K562 (cell line): ENCODE results near the gene CLEC4F. TPM values are rescaled to one million over a fixed set of nuclear protein-coding genes. Genes with fewer than 3 reads are reported as not detected.

Experiments
- ATAC-seq: fragments of 200-7000 bp; cut with Tn5 transposase; 3 replicates; pipeline ENCODE4 v1.9.1; 2020; ENCODE audit warnings: moderate library complexity
- BruUV-seq: library from RNA; stranded (reverse); fragments of 400-500 nt; replicated peaks from 2 replicates; lab custom pipeline; 2021; lab: Mats Ljungman, UMichigan
- CTCF ChIA-PET: fragments of 300-600 bp; formaldehyde crosslinking; extraction: SDS; loops from one replicate; lab custom pipeline; 2021; ENCODE audit warnings: low intra/inter-chr PET ratio; lab: Yijun Ruan, JAX
- POLR2A ChIA-PET: fragments of 300-600, 350-650 bp; sonication (Branson Sonifier 250); formaldehyde crosslinking; extraction: SDS; loops from one replicate; lab custom pipeline; 2021; ENCODE audit warnings: antibody characterized with exemption, inconsistent platforms; lab: Yijun Ruan, JAX
- DNase-seq, 4 experiments: peaks; one replicate each; pipeline versions ENCODE4 v3.0.0 to v3.0.0-alpha.2; 2011 to 2018; ENCODE audit warnings: low spot score in 3 of 4, mixed read lengths in 3 of 4; ENCODE audit errors: extremely low read depth in 1 of 4
- FAIRE-seq: peaks from 2 replicates; lab custom pipeline; 2011; peaks lifted over from hg19 to GRCh38; lab: Jason Lieb, UNC
- H2AFZ ChIP-seq: 2 replicates; pipeline ENCODE4 v1.6.0; 2011; ENCODE audit warnings: low read depth, low read length, control low read depth, inconsistent platforms
- H3K27ac ChIP-seq: fragments of 200-600 bp; 3 replicates; pipeline ENCODE4 v1.8.0; 2011; ENCODE audit warnings: low read depth, mild to moderate bottlenecking, control low read depth, inconsistent platforms, low read length, moderate library complexity, mixed read lengths; ENCODE audit errors: extremely low read depth
- H3K27me3 ChIP-seq, 2 experiments: fragments of 300-600 bp in 1 of 2; 2 replicates in 1 of 2; 3 replicates in 1 of 2; pipeline versions ENCODE4 v1.6.0 to v1.8.0; 2011; ENCODE audit warnings: inconsistent platforms in 2 of 2, low read length in 2 of 2, mild to moderate bottlenecking in 1 of 2, mixed read lengths in 1 of 2, moderate library complexity in 1 of 2; ENCODE audit not compliant: control insufficient read depth in 2 of 2, insufficient read depth in 2 of 2
- H3K36me3 ChIP-seq: fragments of 300-600 bp; 3 replicates; pipeline ENCODE4 v1.8.0; 2011; ENCODE audit warnings: mild to moderate bottlenecking, low read length, inconsistent platforms; ENCODE audit not compliant: control insufficient read depth, insufficient read depth
- H3K4me1 ChIP-seq, 2 experiments: fragments of 200-600 bp in 1 of 2; replicated peaks in 1 of 2; 2 replicates in 1 of 2; 3 replicates in 1 of 2; pipeline versions ENCODE4 v1.5.1 to v1.8.0; 2011; ENCODE audit warnings: inconsistent platforms in 2 of 2, low read length in 2 of 2, mild to moderate bottlenecking in 1 of 2, mixed read lengths in 1 of 2, moderate library complexity in 1 of 2; ENCODE audit not compliant: control insufficient read depth in 2 of 2, insufficient read depth in 2 of 2
- H3K4me2 ChIP-seq: 2 replicates; pipeline ENCODE4 v1.6.1; 2011; ENCODE audit warnings: low read length, control low read depth, inconsistent platforms, mixed read lengths; ENCODE audit not compliant: insufficient read depth
- H3K4me3 ChIP-seq: fragments of 200-600 bp; sonication (generic), shearing (Covaris generic); 2 replicates; pipeline ENCODE4 v1.5.1; 2016; ENCODE audit warnings: control low read depth, inconsistent platforms
- H3K79me2 ChIP-seq: fragments of 200-600 bp; 3 replicates; pipeline ENCODE4 v1.8.0; 2011; ENCODE audit warnings: low read length, inconsistent platforms; ENCODE audit not compliant: control insufficient read depth, insufficient read depth
- H3K9ac ChIP-seq, 2 experiments: 2 replicates each; pipeline versions ENCODE4 v1.6.0 to v1.6.1; 2011; ENCODE audit warnings: low read depth in 2 of 2, low read length in 2 of 2, control low read depth in 1 of 2, inconsistent platforms in 1 of 2, mild to moderate bottlenecking in 1 of 2, mixed read lengths in 1 of 2; ENCODE audit not compliant: insufficient read depth in 1 of 2
- H3K9me1 ChIP-seq: one replicate; pipeline ENCODE4 v1.6.0; 2011; ENCODE audit warnings: inconsistent platforms, mild to moderate bottlenecking, low read length, moderate library complexity; ENCODE audit not compliant: control insufficient read depth, insufficient read depth
- H3K9me3 ChIP-seq: replicated peaks from 2 replicates; pipeline ENCODE4 v1.5.1; 2011; ENCODE audit warnings: low read depth, low read length, inconsistent platforms; ENCODE audit not compliant: control insufficient read depth, insufficient read depth
- H4K20me1 ChIP-seq: replicated peaks from 2 replicates; pipeline ENCODE4 v1.6.1; 2011; ENCODE audit warnings: low read length, inconsistent platforms, mixed read lengths; ENCODE audit not compliant: control insufficient read depth, insufficient read depth
- BACH1 ChIP-seq: fragments of 200-800 bp; sonication (Bioruptor generic); IDR thresholded peaks from 2 replicates; pipeline ENCODE4 v1.6.1; 2016; ENCODE audit warnings: missing genetic modification characterization, missing compliant biosample characterization
- CBFA2T3 ChIP-seq: fragments of 450-650 bp; IDR thresholded peaks from 2 replicates; pipeline ENCODE4 v1.6.1; 2017
- CREM ChIP-seq: IDR thresholded peaks from 2 replicates; pipeline ENCODE4 v1.6.1; 2014; ENCODE audit warnings: antibody characterized with exemption, low read depth
- EGR1 ChIP-seq: fragments of 450-650 bp; conservative IDR thresholded peaks from 2 replicates; pipeline ENCODE4 v1.6.1; 2017; ENCODE audit warnings: mild to moderate bottlenecking
- ETV6 ChIP-seq, 3 experiments: fragments of 150-350 bp in 1 of 3; sonication (generic) in 1 of 3; formaldehyde crosslinking in 1 of 3; IDR thresholded peaks; 2 replicates each; pipeline versions ENCODE4 v1.6.1 to v1.8.0; 2014 to 2022; ENCODE audit warnings: borderline replicate concordance in 2 of 3, low read depth in 2 of 3, antibody characterized with exemption in 1 of 3, low read length in 1 of 3, mild to moderate bottlenecking in 1 of 3, missing genetic modification reagents in 1 of 3
- FOXP1 ChIP-seq: sonication (generic); formaldehyde crosslinking; IDR thresholded peaks from 2 replicates; pipeline ENCODE4 v1.8.0; 2022; ENCODE audit warnings: mild to moderate bottlenecking, missing genetic modification reagents
- HCFC1 ChIP-seq: IDR thresholded peaks from 2 replicates; pipeline ENCODE4 v1.6.1; 2012; ENCODE audit warnings: low read depth, low read length, improper control_type of control experiment
- JUN ChIP-seq, 2 experiments: sonication (generic) in 1 of 2; formaldehyde crosslinking in 1 of 2; IDR thresholded peaks; 2 replicates each; pipeline versions ENCODE4 v1.6.1 to v1.8.0; 2012 to 2022; ENCODE audit warnings: borderline replicate concordance in 2 of 2, mild to moderate bottlenecking in 2 of 2, improper control_type of control experiment in 1 of 2, low read depth in 1 of 2, low read length in 1 of 2, missing genetic modification reagents in 1 of 2
- KDM1A ChIP-seq, 2 experiments: fragments of 450-650 bp; IDR thresholded peaks; 2 replicates each; pipeline ENCODE4 v1.6.1; 2016; ENCODE audit warnings: mild to moderate bottlenecking in 2 of 2
- NFXL1 ChIP-seq: fragments of 450-650 bp; formaldehyde crosslinking; IDR thresholded peaks from 2 replicates; pipeline ENCODE4 v1.4.0; 2021; ENCODE audit warnings: mild to moderate bottlenecking
- POLR3G ChIP-seq: IDR thresholded peaks from 2 replicates; pipeline ENCODE4 v1.6.1; 2011; ENCODE audit not compliant: insufficient read length, insufficient replicate concordance; ENCODE audit errors: extremely low read depth
- RHOXF2B ChIP-seq: fragments of 250-450 bp; sonication (Bioruptor Pico); conservative IDR thresholded peaks from 2 replicates; pipeline ENCODE4 v1.5.1; 2021
- SMAD3 ChIP-seq: fragments of 450-650 bp; formaldehyde crosslinking; conservative IDR thresholded peaks from 2 replicates; pipeline ENCODE4 v1.4.0; 2020; ENCODE audit warnings: mild to moderate bottlenecking
- SNIP1 ChIP-seq: fragments of 450-650 bp; IDR thresholded peaks from 2 replicates; pipeline ENCODE4 v1.7.1; 2017; ENCODE audit warnings: low read depth, mild to moderate bottlenecking
- XRCC5 ChIP-seq: fragments of 200-400 bp; formaldehyde crosslinking; IDR thresholded peaks from 2 replicates; pipeline ENCODE4 v1.6.1; 2017; ENCODE audit warnings: low read depth, mild to moderate bottlenecking, low read length
- ZFP1 ChIP-seq: fragments of 450-650 bp; formaldehyde crosslinking; IDR thresholded peaks from 2 replicates; pipeline ENCODE4 v1.4.0; 2020; ENCODE audit warnings: mild to moderate bottlenecking, mixed read lengths
- ZFPM2 ChIP-seq: fragments of 250-450 bp; sonication (Bioruptor Pico); IDR thresholded peaks from 2 replicates; pipeline ENCODE4 v1.5.1; 2022; ENCODE audit warnings: mild to moderate bottlenecking
- ZNF184 ChIP-seq: sonication (generic); formaldehyde crosslinking; IDR thresholded peaks from 2 replicates; pipeline ENCODE4 v1.5.0; 2020; ENCODE audit warnings: missing genetic modification reagents
- ZNF224 ChIP-seq: sonication (generic); formaldehyde crosslinking; IDR thresholded peaks from 2 replicates; pipeline ENCODE4 v1.8.0; 2022; ENCODE audit warnings: mild to moderate bottlenecking, missing genetic modification reagents
- ZNF274 ChIP-seq: IDR thresholded peaks from 2 replicates; pipeline ENCODE4 v1.6.1; 2011; ENCODE audit warnings: low read depth, mild to moderate bottlenecking, low read length, moderate library complexity, borderline replicate concordance
- ZNF324 ChIP-seq: fragments of 250-450 bp; sonication (Bioruptor Pico); IDR thresholded peaks from 2 replicates; pipeline ENCODE4 v1.4.0; 2020; ENCODE audit warnings: mild to moderate bottlenecking
- ZNF41 ChIP-seq: fragments of 250-450 bp; sonication (Bioruptor Pico); conservative IDR thresholded peaks from 2 replicates; pipeline ENCODE4 v1.4.0; 2020; ENCODE audit warnings: mild to moderate bottlenecking
- WGBS: fragments of 100-300 bp; shearing (Covaris generic); methylation state at CpG from one replicate; pipeline ENCODE4 v1.1.6; 2016; ENCODE audit warnings: low coverage, mixed read lengths; ENCODE audit not compliant: insufficient coverage; ENCODE audit errors: missing lambda C conversion rate; 5-methylcytosine and 5-hydroxymethylcytosine counted together
- in situ Hi-C: fragments of 300-500 bp; cut with MboI; formaldehyde crosslinking; loops from 4 replicates; pipeline ENCODE4 v1.15.0; 2018; ENCODE audit warnings: inconsistent platforms, mixed read lengths
- intact Hi-C: fragments of 100-400 bp; cut with micrococcal nuclease; formaldehyde crosslinking; loops from 2 replicates; pipeline ENCODE4 v1.14.2; 2022
- polyA plus RNA-seq, 8 experiments: library from polyadenylated mRNA; depleted of rRNA in 4 of 8; stranded (reverse) in 5 of 8; unstranded in 3 of 8; fragments of >200 nt; fragmentation: Nextera tagmentation in 2 of 8; fragmentation: Illumina TruSeq in 1 of 8; extraction: Ambion mirVana in 2 of 8; extraction: Trizol in 1 of 8; gene quantifications; 2 replicates each; pipeline versions ENCODE4 v1.2.1 to v1.2.3, GENCODE V29; 2011 to 2014; ENCODE audit warnings: inconsistent platforms in 1 of 8, missing spikeins in 1 of 8
- total RNA-seq, 7 experiments: library from RNA; depleted of rRNA in 6 of 7; stranded (reverse); fragments of >200 nt in 6 of 7; fragmentation: Illumina TruSeq in 2 of 7; extraction: Trizol in 2 of 7; gene quantifications; 2 replicates each; pipeline versions ENCODE4 v1.2.1 to v1.2.3, GENCODE V29; 2011 to 2021; ENCODE audit warnings: low replicate concordance in 1 of 7
- TF ChIP-seq, protein P1 (sequence below): sonication (generic); formaldehyde crosslinking; IDR thresholded peaks from 2 replicates; pipeline ENCODE4 v1.9.0; 2022; ENCODE audit warnings: mild to moderate bottlenecking, missing genetic modification reagents
- TF ChIP-seq, protein P2 (sequence below): fragments of 450-650 bp; formaldehyde crosslinking; IDR thresholded peaks from 2 replicates; pipeline ENCODE4 v1.4.0; 2022; ENCODE audit warnings: missing genetic modification characterization

The CLEC4F gene
- total and polyA plus RNA-seq, 9 of the 15 experiments (the other 6 are each of a cell fraction or from before 2014, with no cell fraction given) = not detected

DNA sequence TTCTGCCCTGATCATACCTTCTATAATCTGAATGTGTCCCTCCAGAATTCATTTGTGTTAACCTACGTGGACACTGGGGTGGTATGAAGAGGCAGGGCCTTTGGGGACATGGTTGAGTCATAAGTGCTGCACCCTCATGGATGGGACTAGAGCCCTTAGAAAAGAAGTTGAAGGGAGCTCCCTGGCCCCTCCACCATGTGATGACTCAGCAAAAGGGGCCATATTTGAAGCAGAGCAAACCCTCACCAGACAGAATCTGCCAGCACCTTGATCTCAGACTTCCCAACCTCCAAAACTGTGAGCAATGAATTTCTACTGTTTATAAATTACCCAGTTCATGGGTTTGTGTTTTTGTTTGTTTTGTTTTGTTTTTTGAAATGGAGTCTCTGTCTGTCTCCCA is 48.6 kb upstream of the CLEC4F start:
- WGBS = 8% methylated on average over 1 of the region's 1 CpG
- Histone ChIP-seq H3K9ac (no peak overlapping the region), H3K27me3 (peaks cover 6 to 28% of the 10 kb centered on the region in 2 experiments; a peak in 3 of 5 replicates), H3K27ac (no peak overlapping the region), H3K36me3 (no peaks in the 10 kb centered on the region), H3K9me1 (no peaks in the 10 kb centered on the region), H3K4me2 (no peak overlapping the region), H3K4me3 (no peak overlapping the region), H3K4me1 (peaks cover 0 to 7% of the 10 kb centered on the region in 2 experiments; a peak in 1 of 5 replicates), H4K20me1 (no peaks in the 10 kb centered on the region; the same call in 1 of the 2 replicates), H2AFZ (peak overlapping the region; percentile 53; the same call in 1 of the 2 replicates), H3K79me2 (no peaks in the 10 kb centered on the region), H3K9me3 (no peaks in the 10 kb centered on the region)
- in situ Hi-C loops = loop anchor here (5.0 kb wide), 1 partner anchor 78 kb away; no protein-coding TSS in a partner anchor
- peak; percentile 25 to 52 (median 38) for DNase-seq
- peak; percentile 23 for FAIRE-seq
- intact Hi-C loops = no loop called here
- no TSS peak for BruUV-seq
- POLR2A ChIA-PET = interaction anchor here (0.6 to 1.4 kb wide), 3 partner anchors 43 to 89 kb away, joined by 3 to 5 read pairs (median 3); no protein-coding TSS in a partner anchor
- CTCF ChIA-PET = no interaction called here
- ATAC-seq = peak; percentile 64
- TF ChIP-seq JUN (IDR thresholded peaks at IDR 0.05; ENCODE audit: borderline replicate concordance, low read depth, low read length) (no peak), JUN (CRISPR knock-in tag; IDR thresholded peaks at IDR 0.05; ENCODE audit: borderline replicate concordance) (no peak), ETV6 (IDR thresholded peaks at IDR 0.05; ENCODE audit: borderline replicate concordance in 1 of 2, low read depth in 2 of 2, low read length in 1 of 2) (no peak), ETV6 (CRISPR knock-in tag; IDR thresholded peaks at IDR 0.05; ENCODE audit: borderline replicate concordance) (no peak), HCFC1 (no peak), FOXP1 (CRISPR knock-in tag) (no peak), RHOXF2B (CRISPR knock-in tag) (no peak), SNIP1 (no peak), ZNF224 (no peak), ZNF274 (no peak), EGR1 (no peak), ZNF184 (CRISPR knock-in tag) (no peak), NFXL1 (CRISPR knock-in tag) (no peak), CREM (no peak), ZFP1 (CRISPR knock-in tag) (no peak), XRCC5 (no peak), SMAD3 (CRISPR knock-in tag) (no peak), ZFPM2 (CRISPR knock-in tag) (no peak), BACH1 (tag) (peak; percentile 62; the same call in 1 of the 2 replicates), CBFA2T3 (no peak), ZNF324 (CRISPR knock-in tag) (no peak), ZNF41 (CRISPR knock-in tag) (no peak), POLR3G (no peak), KDM1A (IDR thresholded peaks at IDR 0.05) (no peak)
- TF ChIP-seq, protein P1, sequence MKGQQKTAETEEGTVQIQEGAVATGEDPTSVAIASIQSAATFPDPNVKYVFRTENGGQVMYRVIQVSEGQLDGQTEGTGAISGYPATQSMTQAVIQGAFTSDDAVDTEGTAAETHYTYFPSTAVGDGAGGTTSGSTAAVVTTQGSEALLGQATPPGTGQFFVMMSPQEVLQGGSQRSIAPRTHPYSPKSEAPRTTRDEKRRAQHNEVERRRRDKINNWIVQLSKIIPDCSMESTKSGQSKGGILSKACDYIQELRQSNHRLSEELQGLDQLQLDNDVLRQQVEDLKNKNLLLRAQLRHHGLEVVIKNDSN = no peak
- TF ChIP-seq, protein P2, sequence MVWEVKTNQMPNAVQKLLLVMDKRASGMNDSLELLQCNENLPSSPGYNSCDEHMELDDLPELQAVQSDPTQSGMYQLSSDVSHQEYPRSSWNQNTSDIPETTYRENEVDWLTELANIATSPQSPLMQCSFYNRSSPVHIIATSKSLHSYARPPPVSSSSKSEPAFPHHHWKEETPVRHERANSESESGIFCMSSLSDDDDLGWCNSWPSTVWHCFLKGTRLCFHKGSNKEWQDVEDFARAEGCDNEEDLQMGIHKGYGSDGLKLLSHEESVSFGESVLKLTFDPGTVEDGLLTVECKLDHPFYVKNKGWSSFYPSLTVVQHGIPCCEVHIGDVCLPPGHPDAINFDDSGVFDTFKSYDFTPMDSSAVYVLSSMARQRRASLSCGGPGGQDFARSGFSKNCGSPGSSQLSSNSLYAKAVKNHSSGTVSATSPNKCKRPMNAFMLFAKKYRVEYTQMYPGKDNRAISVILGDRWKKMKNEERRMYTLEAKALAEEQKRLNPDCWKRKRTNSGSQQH = no peak
